HCT116 (cell line): ENCODE results near the gene MOB3B. TPM values are rescaled to one million over a fixed set of nuclear protein-coding genes. Genes with fewer than 3 reads are reported as not detected.

ENCODE experiments used
- ATAC-seq: fragments of 200-7000 bp; cut with Tn5 transposase; 2 replicates; pipeline ENCODE4 v1.9.1; 2020; ENCODE audit warnings: mild to moderate bottlenecking, moderate library complexity
- BruUV-seq: library from RNA; stranded (reverse); fragments of 400-500 nt; replicated peaks from 2 replicates; lab custom pipeline; 2021; lab: Mats Ljungman, UMichigan
- CTCF ChIA-PET: fragments of 300-600 bp; sonication (Branson Sonifier 250); formaldehyde crosslinking; loops from one replicate; lab custom pipeline; 2021; ENCODE audit warnings: antibody characterized with exemption; lab: Charles Lee
- POLR2A ChIA-PET: fragments of 300-600, 350-600 bp; sonication (Branson Sonifier 250); formaldehyde crosslinking; loops from one replicate; lab custom pipeline; 2021; ENCODE audit warnings: antibody characterized with exemption; lab: Charles Lee
- RAD21 ChIA-PET, 2 experiments: fragments of 300-600 bp; sonication (Branson Sonifier 250); formaldehyde crosslinking; loops; one replicate each; lab custom pipeline; 2023; ENCODE audit warnings: low total read pairs in 2 of 2; ENCODE audit not compliant: uncharacterized antibody in 2 of 2, unreplicated experiment in 2 of 2, low non-redundant PET in 1 of 2; lab: Charles Lee
- DNase-seq: peaks from one replicate; pipeline ENCODE4 v3.0.0-alpha.2; 2010; ENCODE audit warnings: low read depth, low spot score
- H2AFZ ChIP-seq: fragments of 200-600 bp; shearing (Covaris generic), sonication (generic); 2 replicates; pipeline ENCODE4 v1.6.1; 2017; ENCODE audit warnings: low read depth, mixed run types, mixed read lengths, antibody characterized with exemption, low read length; ENCODE audit not compliant: poor library complexity, severe bottlenecking
- H3K27ac ChIP-seq: 2 replicates; pipeline ENCODE4 v1.5.1; 2012; ENCODE audit warnings: low read depth, low read length
- H3K27me3 ChIP-seq: fragments of 200-600 bp; sonication (generic); 2 replicates; pipeline ENCODE4 v1.6.1; 2016; ENCODE audit warnings: mixed run types, low read length, mixed read lengths; ENCODE audit not compliant: insufficient read depth
- H3K36me3 ChIP-seq, 2 experiments: fragments of 200-500 bp in 1 of 2; fragments of 200-600 bp in 1 of 2; sonication (Bioruptor generic) in 1 of 2; sonication (generic) in 1 of 2; 2 replicates each; pipeline versions ENCODE4 v1.5.1 to v1.6.1; 2014 to 2016; ENCODE audit warnings: low read length in 2 of 2, inconsistent platforms in 1 of 2, mixed read lengths in 1 of 2, mixed run types in 1 of 2; ENCODE audit not compliant: insufficient read depth in 2 of 2, control insufficient read depth in 1 of 2
- H3K4me1 ChIP-seq, 2 experiments: fragments of 200-600 bp in 1 of 2; sonication (generic) in 1 of 2; 2 replicates each; pipeline versions ENCODE4 v1.5.1 to v1.6.1; 2012 to 2017; ENCODE audit warnings: low read length in 2 of 2, inconsistent platforms in 1 of 2, mild to moderate bottlenecking in 1 of 2, mixed read lengths in 1 of 2, mixed run types in 1 of 2, moderate library complexity in 1 of 2; ENCODE audit not compliant: insufficient read depth in 2 of 2, control insufficient read depth in 1 of 2
- H3K4me2 ChIP-seq: fragments of 200-600 bp; sonication (generic); 2 replicates; pipeline ENCODE4 v1.6.1; 2017; ENCODE audit warnings: mixed run types, low read length, mixed read lengths
- H3K4me3 ChIP-seq, 2 experiments: fragments of 200-600 bp in 1 of 2; sonication (generic) in 1 of 2; replicated peaks in 1 of 2; 2 replicates each; pipeline ENCODE4 v1.5.1; 2011 to 2016; ENCODE audit warnings: low read length in 2 of 2, control low read depth in 1 of 2, low read depth in 1 of 2, mild to moderate bottlenecking in 1 of 2, mixed read lengths in 1 of 2, mixed run types in 1 of 2
- H3K79me2 ChIP-seq: fragments of 200-600 bp; sonication (generic); 2 replicates; pipeline ENCODE4 v1.6.1; 2017; ENCODE audit warnings: mild to moderate bottlenecking, mixed run types, low read length, moderate library complexity, mixed read lengths; ENCODE audit not compliant: insufficient read depth
- H3K9ac ChIP-seq: fragments of 200-600 bp; sonication (generic); 2 replicates; pipeline ENCODE4 v1.6.1; 2016; ENCODE audit warnings: low read length, mixed read lengths
- H3K9me2 ChIP-seq: fragments of 200-600 bp; sonication (generic), shearing (Covaris generic); 2 replicates; pipeline ENCODE4 v1.6.1; 2017; ENCODE audit warnings: mixed run types, mild to moderate bottlenecking, moderate library complexity; ENCODE audit not compliant: insufficient read depth
- H3K9me3 ChIP-seq, 2 experiments: fragments of 200-500 bp in 1 of 2; fragments of 200-600 bp in 1 of 2; sonication (Bioruptor generic) in 1 of 2; sonication (generic) in 1 of 2; 2 replicates each; pipeline ENCODE4 v1.6.1; 2014 to 2017; ENCODE audit warnings: low read length in 2 of 2, mixed read lengths in 2 of 2, inconsistent platforms in 1 of 2, low read depth in 1 of 2, mild to moderate bottlenecking in 1 of 2, mixed run types in 1 of 2, moderate library complexity in 1 of 2; ENCODE audit not compliant: control insufficient read depth in 1 of 2, insufficient read depth in 1 of 2
- H4K20me1 ChIP-seq: fragments of 200-600 bp; sonication (generic), shearing (Covaris generic); 2 replicates; pipeline ENCODE4 v1.6.1; 2017; ENCODE audit warnings: mixed run types, mild to moderate bottlenecking, moderate library complexity; ENCODE audit not compliant: insufficient read depth
- CEBPB ChIP-seq: IDR thresholded peaks from 2 replicates; pipeline ENCODE4 v1.6.1; 2012; ENCODE audit warnings: low read depth
- EZH2phosphoT487 ChIP-seq: fragments of 200-600 bp; IDR thresholded peaks from 2 replicates; pipeline ENCODE4 v1.6.1; 2018; ENCODE audit warnings: antibody characterized with exemption, borderline replicate concordance
- SIN3A ChIP-seq: IDR thresholded peaks from 2 replicates; pipeline ENCODE4 v1.6.1; 2012; ENCODE audit warnings: low read depth
- SRF ChIP-seq: IDR thresholded peaks from 2 replicates; pipeline ENCODE4 v1.6.1; 2012; ENCODE audit warnings: low read depth
- ZFX ChIP-seq: fragments of 450-650 bp; IDR thresholded peaks from 2 replicates; pipeline ENCODE4 v1.6.1; 2017
- ZNF274 ChIP-seq: fragments of 200-500 bp; sonication (Bioruptor generic); IDR thresholded peaks from 2 replicates; pipeline ENCODE4 v1.6.1; 2014; ENCODE audit warnings: mild to moderate bottlenecking, low read depth, low read length, inconsistent platforms
- intact Hi-C: fragments of 100-400 bp; cut with micrococcal nuclease; formaldehyde crosslinking; loops from 2 replicates; pipeline ENCODE4 v1.10.0; 2022
- total RNA-seq: library from RNA; stranded (reverse); gene quantifications from one replicate; pipeline ENCODE4 v1.2.1, GENCODE V29; 2021; ENCODE audit not compliant: unreplicated experiment
- TF ChIP-seq, protein P1 (sequence below): IDR thresholded peaks from 2 replicates; pipeline ENCODE4 v1.6.1; 2012
- TF ChIP-seq, protein P2 (sequence below): IDR thresholded peaks from 2 replicates; pipeline ENCODE4 v1.6.1; 2012; ENCODE audit warnings: low read depth

MOB3B gene
- total RNA-seq, 1 experiment from 2014 or later: 1.2 TPM

DNA sequence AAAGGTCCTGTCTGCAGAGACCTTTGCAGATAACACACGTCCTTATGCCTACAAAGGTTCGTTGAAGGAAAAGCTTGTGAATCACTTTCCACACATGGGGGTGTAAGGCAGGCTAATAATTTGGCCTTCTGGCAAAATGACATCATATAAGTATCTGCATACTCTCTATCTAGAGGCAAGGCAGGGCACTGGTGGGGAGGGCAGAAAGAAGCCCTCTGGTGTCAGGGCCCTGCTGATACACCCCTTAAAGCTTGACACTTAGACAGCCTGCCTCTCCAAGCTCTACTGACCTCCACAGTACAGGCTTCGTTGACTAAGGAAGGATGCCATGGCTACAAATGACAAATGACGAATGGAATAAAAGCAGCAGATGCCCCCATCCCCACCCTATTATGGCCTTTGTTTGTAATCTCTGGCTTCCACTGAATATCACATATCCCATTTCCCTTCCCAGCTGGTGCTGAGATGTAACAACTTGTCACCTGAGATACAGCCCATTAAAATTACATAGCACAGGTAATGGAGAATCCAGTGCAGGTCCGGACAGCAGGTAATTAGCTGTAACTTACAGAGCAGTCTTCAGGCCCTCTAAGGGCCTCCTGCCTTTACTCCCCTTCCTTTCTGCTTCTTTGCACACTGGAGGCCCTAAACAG, 82.5 kb downstream of the MOB3B start:
- no peaks in the 10 kb centered on the region for H3K79me2 ChIP-seq
- RAD21 ChIA-PET: no interaction called here
- no peak overlapping the region for H3K4me2 ChIP-seq
- H4K20me1 ChIP-seq: no peaks in the 10 kb centered on the region
- H2AFZ ChIP-seq: no peak overlapping the region
- DNase-seq: no peak
- TF ChIP-seq, protein P1, sequence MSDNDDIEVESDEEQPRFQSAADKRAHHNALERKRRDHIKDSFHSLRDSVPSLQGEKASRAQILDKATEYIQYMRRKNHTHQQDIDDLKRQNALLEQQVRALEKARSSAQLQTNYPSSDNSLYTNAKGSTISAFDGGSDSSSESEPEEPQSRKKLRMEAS: no peak
- TF ChIP-seq SRF (no peak), SIN3A (no peak), ZFX (no peak), CEBPB (no peak), ZNF274 (no peak), EZH2phosphoT487 (no peak)
- TF ChIP-seq, protein P2, sequence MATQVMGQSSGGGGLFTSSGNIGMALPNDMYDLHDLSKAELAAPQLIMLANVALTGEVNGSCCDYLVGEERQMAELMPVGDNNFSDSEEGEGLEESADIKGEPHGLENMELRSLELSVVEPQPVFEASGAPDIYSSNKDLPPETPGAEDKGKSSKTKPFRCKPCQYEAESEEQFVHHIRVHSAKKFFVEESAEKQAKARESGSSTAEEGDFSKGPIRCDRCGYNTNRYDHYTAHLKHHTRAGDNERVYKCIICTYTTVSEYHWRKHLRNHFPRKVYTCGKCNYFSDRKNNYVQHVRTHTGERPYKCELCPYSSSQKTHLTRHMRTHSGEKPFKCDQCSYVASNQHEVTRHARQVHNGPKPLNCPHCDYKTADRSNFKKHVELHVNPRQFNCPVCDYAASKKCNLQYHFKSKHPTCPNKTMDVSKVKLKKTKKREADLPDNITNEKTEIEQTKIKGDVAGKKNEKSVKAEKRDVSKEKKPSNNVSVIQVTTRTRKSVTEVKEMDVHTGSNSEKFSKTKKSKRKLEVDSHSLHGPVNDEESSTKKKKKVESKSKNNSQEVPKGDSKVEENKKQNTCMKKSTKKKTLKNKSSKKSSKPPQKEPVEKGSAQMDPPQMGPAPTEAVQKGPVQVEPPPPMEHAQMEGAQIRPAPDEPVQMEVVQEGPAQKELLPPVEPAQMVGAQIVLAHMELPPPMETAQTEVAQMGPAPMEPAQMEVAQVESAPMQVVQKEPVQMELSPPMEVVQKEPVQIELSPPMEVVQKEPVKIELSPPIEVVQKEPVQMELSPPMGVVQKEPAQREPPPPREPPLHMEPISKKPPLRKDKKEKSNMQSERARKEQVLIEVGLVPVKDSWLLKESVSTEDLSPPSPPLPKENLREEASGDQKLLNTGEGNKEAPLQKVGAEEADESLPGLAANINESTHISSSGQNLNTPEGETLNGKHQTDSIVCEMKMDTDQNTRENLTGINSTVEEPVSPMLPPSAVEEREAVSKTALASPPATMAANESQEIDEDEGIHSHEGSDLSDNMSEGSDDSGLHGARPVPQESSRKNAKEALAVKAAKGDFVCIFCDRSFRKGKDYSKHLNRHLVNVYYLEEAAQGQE: no peak
- TF ChIP-seq, all 23 proteins: peak for 0
- H3K4me3 ChIP-seq: no peak overlapping the region
- ChIA-PET POLR2A (no interaction called here), CTCF (no interaction called here)
- intact Hi-C loops: no loop called here
- no peak for ATAC-seq
- no peak overlapping the region for H3K9ac ChIP-seq
- no peaks in the 10 kb centered on the region for H3K36me3 ChIP-seq
- H3K9me3 ChIP-seq: no peaks in the 10 kb centered on the region
- H3K9me2 ChIP-seq: no peaks in the 10 kb centered on the region
- H3K4me1 ChIP-seq: no peaks in the 10 kb centered on the region
- H3K27ac ChIP-seq: no peak overlapping the region
- no TSS peak for BruUV-seq
- H3K27me3 ChIP-seq: no peaks in the 10 kb centered on the region
